A673 (cell line): ENCODE measurements around the gene PNMA8A.

ENCODE experiments used
- CTCF ChIP-seq: fragments of 300-800, 200-600 bp; sonication (generic); conservative IDR thresholded peaks from 2 replicates; pipeline ENCODE4 v1.5.1; 2017; ENCODE audit warnings: low read depth, mild to moderate bottlenecking, antibody characterized with exemption, low read length, moderate library complexity, mixed read lengths
- EZH2 ChIP-seq: fragments of 200-600 bp; sonication (generic); IDR thresholded peaks from 2 replicates; pipeline ENCODE4 v1.6.1; 2017; ENCODE audit warnings: borderline replicate concordance, low read depth, mild to moderate bottlenecking, mixed read lengths, antibody characterized with exemption, low read length; ENCODE audit not compliant: poor library complexity, severe bottlenecking

DNA sequence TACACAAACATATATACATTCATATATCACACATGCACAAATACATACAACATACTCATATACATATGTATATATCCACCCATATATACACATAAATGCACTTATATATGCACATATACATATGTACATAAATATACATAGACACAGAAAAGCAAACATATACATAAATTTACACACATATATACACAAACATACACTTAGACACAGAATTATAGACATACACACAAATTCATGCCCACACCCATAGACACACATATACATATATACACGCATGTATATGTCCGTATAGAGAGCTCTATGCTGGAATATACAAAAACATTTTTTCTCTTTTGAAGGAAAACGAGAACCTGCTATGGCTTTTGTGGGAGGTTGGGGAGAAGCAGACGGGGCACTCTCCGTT lies 20.6 kb downstream of the PNMA8A start:
- TF ChIP-seq EZH2 (no peak), CTCF (no peak)
